K562 (cell line): ENCODE measurements around the gene HNRNPK. TPM values are rescaled to one million over a fixed set of nuclear protein-coding genes. Genes with fewer than 3 reads are reported as not detected.

Experiments used
- BCL6 ChIP-seq: fragments of 250-450 bp; sonication (Bioruptor Pico); IDR thresholded peaks from 2 replicates; pipeline ENCODE4 v1.4.0; 2020
- BDP1 ChIP-seq: IDR thresholded peaks from 3 replicates; pipeline ENCODE4 v1.6.1; 2011; ENCODE audit not compliant: insufficient read length, insufficient read depth
- ESRRA ChIP-seq: fragments of 450-650 bp; IDR thresholded peaks from 2 replicates; pipeline ENCODE4 v1.6.1; 2014; ENCODE audit warnings: low read depth, mild to moderate bottlenecking, moderate library complexity, borderline replicate concordance
- ESRRB ChIP-seq: fragments of 250-450 bp; sonication (Bioruptor Pico); IDR thresholded peaks from 2 replicates; pipeline ENCODE4 v1.5.0; 2020; ENCODE audit warnings: mild to moderate bottlenecking, moderate library complexity, borderline replicate concordance
- EZH2 ChIP-seq: IDR thresholded peaks from 2 replicates; pipeline ENCODE4 v1.6.1; 2012; ENCODE audit warnings: low read depth, mild to moderate bottlenecking, inconsistent platforms, low read length, borderline replicate concordance
- FOXP4 ChIP-seq: sonication (generic); formaldehyde crosslinking; IDR thresholded peaks from 2 replicates; pipeline ENCODE4 v1.8.0; 2022; ENCODE audit warnings: mild to moderate bottlenecking, missing genetic modification reagents, borderline replicate concordance
- HNRNPLL ChIP-seq: fragments of 200-400 bp; formaldehyde crosslinking; IDR thresholded peaks from 2 replicates; pipeline ENCODE4 v1.6.1; 2017; ENCODE audit warnings: low read length, low read depth, mild to moderate bottlenecking; ENCODE audit not compliant: poor library complexity, severe bottlenecking
- HNRNPUL1 ChIP-seq: fragments of 200-400 bp; formaldehyde crosslinking; IDR thresholded peaks from 2 replicates; pipeline ENCODE4 v1.6.1; 2017; ENCODE audit warnings: low read length
- ID3 ChIP-seq, 2 experiments: fragments of 250-450 bp in 1 of 2; fragments of 450-650 bp in 1 of 2; sonication (Bioruptor Pico) in 1 of 2; IDR thresholded peaks; 2 replicates each; pipeline versions ENCODE4 v1.6.1 to v1.8.0; 2016 to 2021; ENCODE audit warnings: mild to moderate bottlenecking in 2 of 2, moderate library complexity in 2 of 2, missing compliant biosample characterization in 1 of 2, missing genetic modification characterization in 1 of 2
- KLF10 ChIP-seq: fragments of 250-450 bp; sonication (Bioruptor Pico); IDR thresholded peaks from 2 replicates; pipeline ENCODE4 v1.6.1; 2021; ENCODE audit warnings: matching md5 sums
- MYNN ChIP-seq, 2 experiments: sonication (generic); formaldehyde crosslinking in 1 of 2; IDR thresholded peaks; 2 replicates each; pipeline versions ENCODE4 v1.5.0 to v1.6.1; 2016 to 2020; ENCODE audit warnings: antibody characterized with exemption in 1 of 2, missing genetic modification reagents in 1 of 2
- NR2F6 ChIP-seq: fragments of 450-650 bp; formaldehyde crosslinking; IDR thresholded peaks from 2 replicates; pipeline ENCODE4 v1.4.0; 2020; ENCODE audit warnings: mild to moderate bottlenecking
- RB1 ChIP-seq: fragments of 450-650 bp; IDR thresholded peaks from 2 replicates; pipeline ENCODE4 v1.6.1; 2017; ENCODE audit warnings: low read depth, mild to moderate bottlenecking
- RBM14 ChIP-seq: fragments of 200-400 bp; formaldehyde crosslinking; IDR thresholded peaks from 2 replicates; pipeline ENCODE4 v1.6.1; 2018; ENCODE audit warnings: low read depth, mild to moderate bottlenecking, low read length, moderate library complexity, borderline replicate concordance; ENCODE audit not compliant: insufficient read depth
- TCF7 ChIP-seq: sonication (generic); IDR thresholded peaks from 2 replicates; pipeline ENCODE4 v1.6.1; 2016; ENCODE audit warnings: antibody characterized with exemption, borderline replicate concordance
- TRIM24 ChIP-seq, 2 experiments: fragments of 450-650 bp; IDR thresholded peaks; 2 replicates each; pipeline ENCODE4 v1.6.1; 2016
- ZBTB43 ChIP-seq: sonication (generic); formaldehyde crosslinking; IDR thresholded peaks from 2 replicates; pipeline ENCODE4 v1.8.0; 2023; ENCODE audit warnings: mild to moderate bottlenecking, missing genetic modification reagents
- ZNF133 ChIP-seq: fragments of 250-450 bp; sonication (Bioruptor Pico); IDR thresholded peaks from 2 replicates; pipeline ENCODE4 v1.4.0; 2020; ENCODE audit warnings: mild to moderate bottlenecking
- ZNF253 ChIP-seq: fragments of 250-450 bp; sonication (Bioruptor Pico); conservative IDR thresholded peaks from 2 replicates; pipeline ENCODE4 v1.6.1; 2021; ENCODE audit warnings: mild to moderate bottlenecking
- ZNF280A ChIP-seq: fragments of 450-650 bp; IDR thresholded peaks from 2 replicates; pipeline ENCODE4 v1.6.1; 2018; ENCODE audit warnings: mild to moderate bottlenecking, low read depth; ENCODE audit not compliant: partially characterized antibody
- ZNF280B ChIP-seq: fragments of 250-450 bp; sonication (Bioruptor Pico); IDR thresholded peaks from 2 replicates; pipeline ENCODE4 v1.5.1; 2021; ENCODE audit warnings: mild to moderate bottlenecking
- polyA plus RNA-seq, 8 experiments: library from polyadenylated mRNA; depleted of rRNA in 4 of 8; stranded (reverse) in 5 of 8; unstranded in 3 of 8; fragments of >200 nt; fragmentation: Nextera tagmentation in 2 of 8; fragmentation: Illumina TruSeq in 1 of 8; extraction: Ambion mirVana in 2 of 8; extraction: Trizol in 1 of 8; gene quantifications; 2 replicates each; pipeline versions ENCODE4 v1.2.1 to v1.2.3, GENCODE V29; 2011 to 2014; ENCODE audit warnings: inconsistent platforms in 1 of 8, missing spikeins in 1 of 8
- total RNA-seq, 7 experiments: library from RNA; depleted of rRNA in 6 of 7; stranded (reverse); fragments of >200 nt in 6 of 7; fragmentation: Illumina TruSeq in 2 of 7; extraction: Trizol in 2 of 7; gene quantifications; 2 replicates each; pipeline versions ENCODE4 v1.2.1 to v1.2.3, GENCODE V29; 2011 to 2021; ENCODE audit warnings: low replicate concordance in 1 of 7

Gene HNRNPK
- total and polyA plus RNA-seq, 9 of the 15 experiments (the other 6 are each of a cell fraction or from before 2014, with no cell fraction given): 224 to 883 (median 618) TPM

DNA sequence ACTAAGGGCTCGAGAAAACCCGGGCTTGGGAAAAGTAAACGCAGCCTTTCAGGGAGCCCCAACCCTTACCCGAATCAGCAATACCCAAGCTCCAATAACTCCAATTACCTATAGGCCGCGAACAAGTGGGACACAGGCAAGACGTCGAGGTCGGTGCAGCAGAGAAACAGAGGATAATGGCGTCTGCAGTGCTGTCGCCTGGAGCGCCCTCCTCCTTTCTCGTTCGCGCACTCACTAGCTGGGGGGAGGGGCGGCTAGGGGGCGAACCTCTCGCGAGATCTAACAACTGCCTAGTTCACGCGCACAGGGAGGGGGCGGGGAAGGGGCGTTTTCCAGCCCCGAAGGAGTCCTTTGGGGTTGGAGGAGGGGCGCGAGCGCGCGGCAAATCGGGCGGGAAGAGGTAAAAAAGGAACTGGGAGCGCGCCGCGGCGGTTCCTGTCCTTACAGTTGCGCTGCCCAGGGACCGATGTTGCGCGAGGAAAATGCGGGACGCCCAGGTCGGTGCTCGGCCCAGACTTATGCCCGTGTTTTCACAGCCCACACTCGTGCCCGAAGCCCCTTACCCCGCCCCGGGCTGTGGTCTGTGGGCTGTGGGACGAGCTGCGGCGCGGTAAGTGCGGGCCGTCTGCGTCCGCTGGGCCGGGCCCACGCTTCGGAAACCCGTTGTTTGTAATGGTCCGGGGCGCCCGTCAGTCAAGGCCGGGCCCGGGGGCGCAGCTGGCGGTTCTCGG, 545 bp upstream of the HNRNPK start, which contains the start of gene RMI1 (continued):
- TF ChIP-seq TCF7 (no peak), FOXP4 (CRISPR knock-in tag) (peak; percentile 60; the same call in 1 of the 2 replicates), TRIM24 (IDR thresholded peaks at IDR 0.05) (peak; percentile 41; a peak in 2 of 4 replicates), BDP1 (no peak), MYNN (IDR thresholded peaks at IDR 0.05) (no peak), MYNN (CRISPR knock-in tag; IDR thresholded peaks at IDR 0.05) (no peak), HNRNPLL (no peak), NR2F6 (CRISPR knock-in tag) (no peak), BCL6 (no peak), ESRRB (CRISPR knock-in tag) (no peak; the same call in 1 of the 2 replicates), ESRRA (0 out of 2 replicates have a peak, but pooled peaks have one; percentile 23), ZBTB43 (peak; percentile 42; the same call in 1 of the 2 replicates), EZH2 (no peak), RBM14 (0 out of 2 replicates have a peak, but pooled peaks have one; percentile 55), ZNF280B (CRISPR knock-in tag) (no peak), ZNF280A (no peak), ID3 (CRISPR knock-in tag; IDR thresholded peaks at IDR 0.05) (no peak), ID3 (tag; IDR thresholded peaks at IDR 0.05) (no peak), ZNF253 (CRISPR knock-in tag) (no peak), ZNF133 (CRISPR knock-in tag) (no peak), RB1 (peak; percentile 81; the same call in 1 of the 2 replicates), HNRNPUL1 (no peak), KLF10 (CRISPR knock-in tag) (no peak)
